ENCODE results near the gene NRN1L.
"Not testable (repeated sequence)": the region's sequence is repeated elsewhere in the genome, so short reads cannot be mapped to it uniquely, and the experiment has no call there.

NRN1L gene

GRCh38 chr16:67848118-67848517 lies 36.6 kb upstream of the NRN1L start:
- no peaks in the 10 kb centered on the region for H3K9me3 Mint-ChIP-seq
- DNase-seq: no peak
- peaks cover 28 to 52% of the 10 kb centered on the region in 2 donors for H3K4me1 Mint-ChIP-seq
- peak overlapping the region; percentile 92 to 97 for H3K4me3 Mint-ChIP-seq
- no peaks in the 10 kb centered on the region for H3K27me3 Mint-ChIP-seq
- ATAC-seq (replicated peaks): no peak
- H3K27ac Mint-ChIP-seq: no peak overlapping the region
- peaks cover 9 to 15% of the 10 kb centered on the region in 2 donors for H3K36me3 Mint-ChIP-seq

- H3K27ac Mint-ChIP-seq: no peak overlapping the region
- peaks cover 28 to 53% of the 10 kb centered on the region in 2 donors for H3K4me1 Mint-ChIP-seq
- no peak overlapping the region for H3K4me3 Mint-ChIP-seq
- DNase-seq (no peak), ATAC-seq (replicated peaks) (no peak)
- no peaks in the 10 kb centered on the region for H3K9me3 Mint-ChIP-seq
- H3K27me3 Mint-ChIP-seq: no peaks in the 10 kb centered on the region
- H3K36me3 Mint-ChIP-seq: peaks cover 18 to 30% of the 10 kb centered on the region in 2 donors
Measured at GRCh38 chr16:67853670-67854069, 31.0 kb upstream of the NRN1L start.

GRCh38 chr16:67855789-67856188 lies 28.9 kb upstream of the NRN1L start:
- peaks cover 19 to 29% of the 10 kb centered on the region in 2 donors for H3K36me3 Mint-ChIP-seq
- no peaks in the 10 kb centered on the region for H3K9me3 Mint-ChIP-seq
- no peak for ATAC-seq (replicated peaks)
- H3K27ac Mint-ChIP-seq: no peak overlapping the region
- H3K4me3 Mint-ChIP-seq: no peak overlapping the region
- no peaks in the 10 kb centered on the region for H3K27me3 Mint-ChIP-seq
- DNase-seq: no peak
- H3K4me1 Mint-ChIP-seq: peaks cover 25 to 43% of the 10 kb centered on the region in 2 donors

GRCh38 chr16:67856927-67857546 lies 27.6 kb upstream of the NRN1L start:
- no peak overlapping the region for H3K4me3 Mint-ChIP-seq
- peaks cover 28 to 53% of the 10 kb centered on the region in 2 donors for H3K4me1 Mint-ChIP-seq
- DNase-seq (no peak), ATAC-seq (replicated peaks) (no peak)
- peaks cover 22 to 36% of the 10 kb centered on the region in 2 donors for H3K36me3 Mint-ChIP-seq
- no peaks in the 10 kb centered on the region for H3K9me3 Mint-ChIP-seq
- H3K27me3 Mint-ChIP-seq: no peaks in the 10 kb centered on the region
- peak overlapping the region; percentile 84 for H3K27ac Mint-ChIP-seq

- DNase-seq: no peak
- Mint-ChIP-seq H3K4me1 (peaks cover 28 to 55% of the 10 kb centered on the region in 2 donors), H3K4me3 (no peak overlapping the region), H3K27me3 (no peaks in the 10 kb centered on the region), H3K36me3 (peaks cover 22 to 37% of the 10 kb centered on the region in 2 donors), H3K9me3 (no peaks in the 10 kb centered on the region), H3K27ac (no peak overlapping the region)
- ATAC-seq (replicated peaks): peak; percentile 45 to 59
Measured at GRCh38 chr16:67857547-67858233, 27.0 kb upstream of the NRN1L start.

GRCh38 chr16:67858500-67858899 lies 26.2 kb upstream of the NRN1L start:
- peaks cover 30 to 55% of the 10 kb centered on the region in 2 donors for H3K4me1 Mint-ChIP-seq
- ATAC-seq (replicated peaks) (no peak), DNase-seq (no peak)
- peaks cover 22 to 37% of the 10 kb centered on the region in 2 donors for H3K36me3 Mint-ChIP-seq
- no peaks in the 10 kb centered on the region for H3K27me3 Mint-ChIP-seq
- no peak overlapping the region for H3K4me3 Mint-ChIP-seq
- H3K27ac Mint-ChIP-seq: peak overlapping the region; percentile 60
- H3K9me3 Mint-ChIP-seq: no peaks in the 10 kb centered on the region

GRCh38 chr16:67860589-67861398 lies 23.9 kb upstream of the NRN1L start:
- DNase-seq: no peak
- Mint-ChIP-seq H3K27me3 (no peaks in the 10 kb centered on the region), H3K27ac (no peak overlapping the region), H3K4me3 (no peak overlapping the region), H3K9me3 (no peaks in the 10 kb centered on the region), H3K4me1 (peaks cover 24 to 40% of the 10 kb centered on the region in 2 donors), H3K36me3 (peaks cover 26 to 37% of the 10 kb centered on the region in 2 donors)
- no peak for ATAC-seq (replicated peaks)

GRCh38 chr16:67861877-67862276 lies 22.8 kb upstream of the NRN1L start:
- Mint-ChIP-seq H3K36me3 (peaks cover 26 to 39% of the 10 kb centered on the region in 2 donors), H3K9me3 (no peaks in the 10 kb centered on the region), H3K4me1 (peaks cover 21 to 33% of the 10 kb centered on the region in 2 donors), H3K27me3 (no peaks in the 10 kb centered on the region), H3K27ac (peak overlapping the region; percentile 69), H3K4me3 (no peak overlapping the region)
- ATAC-seq (replicated peaks) (no peak), DNase-seq (no peak)

GRCh38 chr16:67862623-67863583 lies 21.8 kb upstream of the NRN1L start:
- Mint-ChIP-seq H3K27ac (no peak overlapping the region), H3K4me1 (peaks cover 12 to 23% of the 10 kb centered on the region in 2 donors), H3K27me3 (no peaks in the 10 kb centered on the region), H3K36me3 (peaks cover 20 to 35% of the 10 kb centered on the region in 2 donors), H3K9me3 (no peaks in the 10 kb centered on the region), H3K4me3 (no peak overlapping the region)
- no peak for DNase-seq
- ATAC-seq (replicated peaks): no peak

GRCh38 chr16:67864044-67864443 lies 20.6 kb upstream of the NRN1L start:
- H3K27ac Mint-ChIP-seq; H3K27me3 Mint-ChIP-seq; DNase-seq; H3K9me3 Mint-ChIP-seq; ATAC-seq (replicated peaks); H3K4me3 Mint-ChIP-seq: not testable (repeated sequence)
- Mint-ChIP-seq H3K36me3 (peaks cover 15 to 25% of the 10 kb centered on the region in 2 donors), H3K4me1 (peaks cover 7 to 12% of the 10 kb centered on the region in 2 donors)

- no peak overlapping the region for H3K4me3 Mint-ChIP-seq
- H3K9me3 Mint-ChIP-seq: no peaks in the 10 kb centered on the region
- no peak for DNase-seq
- H3K36me3 Mint-ChIP-seq: peaks cover 13 to 25% of the 10 kb centered on the region in 2 donors
- peak overlapping the region; percentile 74 for H3K27ac Mint-ChIP-seq
- peaks cover 7 to 12% of the 10 kb centered on the region in 2 donors for H3K4me1 Mint-ChIP-seq
- H3K27me3 Mint-ChIP-seq: no peaks in the 10 kb centered on the region
- ATAC-seq (replicated peaks): no peak
Measured at GRCh38 chr16:67864594-67864993, 20.1 kb upstream of the NRN1L start.

- peaks cover 7 to 12% of the 10 kb centered on the region in 2 donors for H3K4me1 Mint-ChIP-seq
- H3K27ac Mint-ChIP-seq: no peak overlapping the region
- H3K27me3 Mint-ChIP-seq: no peaks in the 10 kb centered on the region
- no peaks in the 10 kb centered on the region for H3K9me3 Mint-ChIP-seq
- DNase-seq (no peak), ATAC-seq (replicated peaks) (no peak)
- H3K36me3 Mint-ChIP-seq: peaks cover 9 to 24% of the 10 kb centered on the region in 2 donors
- H3K4me3 Mint-ChIP-seq: no peak overlapping the region
Measured at GRCh38 chr16:67865318-67865717, 19.4 kb upstream of the NRN1L start.

GRCh38 chr16:67868290-67868689 lies 16.4 kb upstream of the NRN1L start:
- Mint-ChIP-seq H3K9me3 (no peaks in the 10 kb centered on the region), H3K27ac (no peak overlapping the region), H3K27me3 (no peaks in the 10 kb centered on the region), H3K4me1 (peaks cover 5 to 8% of the 10 kb centered on the region in 2 donors), H3K36me3 (peaks cover 8 to 21% of the 10 kb centered on the region in 2 donors), H3K4me3 (no peak overlapping the region)
- DNase-seq (no peak), ATAC-seq (replicated peaks) (no peak)
